K562 (cell line): ENCODE data around the gene STXBP4. TPM values are rescaled to one million over a fixed set of nuclear protein-coding genes. Genes with fewer than 3 reads are reported as not detected.

Source experiments
- BACH1 ChIP-seq: fragments of 200-800 bp; sonication (Bioruptor generic); IDR thresholded peaks from 2 replicates; pipeline ENCODE4 v1.6.1; 2016; ENCODE audit warnings: missing genetic modification characterization, missing compliant biosample characterization
- CTBP1 ChIP-seq: fragments of 450-650 bp; IDR thresholded peaks from 2 replicates; pipeline ENCODE4 v1.6.1; 2016; ENCODE audit warnings: borderline replicate concordance
- DACH1 ChIP-seq: fragments of 450-650 bp; IDR thresholded peaks from 2 replicates; pipeline ENCODE4 v1.6.1; 2018; ENCODE audit not compliant: partially characterized antibody
- DPF2 ChIP-seq: fragments of 450-650 bp; IDR thresholded peaks from 2 replicates; pipeline ENCODE4 v1.6.1; 2016
- FOXM1 ChIP-seq, 2 experiments: fragments of 450-650 bp in 1 of 2; sonication (generic) in 1 of 2; formaldehyde crosslinking in 1 of 2; IDR thresholded peaks; 2 replicates each; pipeline versions ENCODE4 v1.6.1 to v1.9.0; 2017 to 2022; ENCODE audit warnings: low read depth in 2 of 2, mild to moderate bottlenecking in 2 of 2, missing genetic modification reagents in 1 of 2, moderate library complexity in 1 of 2
- ILK ChIP-seq: fragments of 450-650 bp; IDR thresholded peaks from 2 replicates; pipeline ENCODE4 v1.6.1; 2016; ENCODE audit warnings: missing genetic modification characterization, low read depth, mild to moderate bottlenecking, missing compliant biosample characterization, moderate library complexity, borderline replicate concordance
- MAZ ChIP-seq, 2 experiments: fragments of 450-650 bp in 1 of 2; sonication (generic) in 1 of 2; formaldehyde crosslinking; IDR thresholded peaks in 1 of 2; conservative IDR thresholded peaks in 1 of 2; 2 replicates each; pipeline versions ENCODE4 v1.4.0 to v1.5.0; 2020; ENCODE audit warnings: mild to moderate bottlenecking in 1 of 2, missing genetic modification reagents in 1 of 2
- MTA2 ChIP-seq: fragments of 450-650 bp; IDR thresholded peaks from 2 replicates; pipeline ENCODE4 v1.6.1; 2016; ENCODE audit warnings: low read depth
- NCOA1 ChIP-seq: fragments of 450-650 bp; IDR thresholded peaks from 2 replicates; pipeline ENCODE4 v1.6.1; 2016; ENCODE audit warnings: low read depth
- NFE2 ChIP-seq: IDR thresholded peaks from 2 replicates; pipeline ENCODE4 v1.6.1; 2014; ENCODE audit warnings: antibody characterized with exemption, low read depth
- NRF1 ChIP-seq, 2 experiments: fragments of 450-650 bp; IDR thresholded peaks in 1 of 2; conservative IDR thresholded peaks in 1 of 2; 2 replicates each; pipeline ENCODE4 v1.6.1; 2014; ENCODE audit warnings: mild to moderate bottlenecking in 2 of 2
- SMARCA4 ChIP-seq: fragments of 450-650 bp; IDR thresholded peaks from 2 replicates; pipeline ENCODE4 v1.6.1; 2016
- ZNF316 ChIP-seq: fragments of 450-650 bp; IDR thresholded peaks from 2 replicates; pipeline ENCODE4 v1.6.1; 2016
- ZNF551 ChIP-seq: fragments of 250-450 bp; sonication (Bioruptor Pico); IDR thresholded peaks from 2 replicates; pipeline ENCODE4 v1.5.0; 2021; ENCODE audit warnings: mild to moderate bottlenecking, moderate library complexity
- ZNF586 ChIP-seq: fragments of 450-650 bp; formaldehyde crosslinking; conservative IDR thresholded peaks from 2 replicates; pipeline ENCODE4 v1.4.0; 2020; ENCODE audit warnings: mild to moderate bottlenecking, moderate library complexity
- polyA plus RNA-seq, 8 experiments: library from polyadenylated mRNA; depleted of rRNA in 4 of 8; stranded (reverse) in 5 of 8; unstranded in 3 of 8; fragments of >200 nt; fragmentation: Nextera tagmentation in 2 of 8; fragmentation: Illumina TruSeq in 1 of 8; extraction: Ambion mirVana in 2 of 8; extraction: Trizol in 1 of 8; gene quantifications; 2 replicates each; pipeline versions ENCODE4 v1.2.1 to v1.2.3, GENCODE V29; 2011 to 2014; ENCODE audit warnings: inconsistent platforms in 1 of 8, missing spikeins in 1 of 8
- total RNA-seq, 7 experiments: library from RNA; depleted of rRNA in 6 of 7; stranded (reverse); fragments of >200 nt in 6 of 7; fragmentation: Illumina TruSeq in 2 of 7; extraction: Trizol in 2 of 7; gene quantifications; 2 replicates each; pipeline versions ENCODE4 v1.2.1 to v1.2.3, GENCODE V29; 2011 to 2021; ENCODE audit warnings: low replicate concordance in 1 of 7
- TF ChIP-seq, protein P1 (sequence below): fragments of 250-450 bp; sonication (Bioruptor Pico); IDR thresholded peaks from 2 replicates; pipeline ENCODE4 v1.4.0; 2020; ENCODE audit warnings: borderline replicate concordance
- TF ChIP-seq, protein P2 (sequence below): fragments of 450-650 bp; IDR thresholded peaks from 2 replicates; pipeline ENCODE4 v1.6.1; 2014; ENCODE audit warnings: low read depth, mild to moderate bottlenecking, moderate library complexity, borderline replicate concordance
- TF ChIP-seq, protein P3 (sequence below): fragments of 250-450 bp; sonication (Bioruptor Pico); IDR thresholded peaks from 2 replicates; pipeline ENCODE4 v1.4.0; 2020; ENCODE audit warnings: mild to moderate bottlenecking, moderate library complexity

The STXBP4 gene
- total and polyA plus RNA-seq, 9 of the 15 experiments (the other 6 are each of a cell fraction or from before 2014, with no cell fraction given): 11.6 to 23.2 (median 18.5) TPM

DNA sequence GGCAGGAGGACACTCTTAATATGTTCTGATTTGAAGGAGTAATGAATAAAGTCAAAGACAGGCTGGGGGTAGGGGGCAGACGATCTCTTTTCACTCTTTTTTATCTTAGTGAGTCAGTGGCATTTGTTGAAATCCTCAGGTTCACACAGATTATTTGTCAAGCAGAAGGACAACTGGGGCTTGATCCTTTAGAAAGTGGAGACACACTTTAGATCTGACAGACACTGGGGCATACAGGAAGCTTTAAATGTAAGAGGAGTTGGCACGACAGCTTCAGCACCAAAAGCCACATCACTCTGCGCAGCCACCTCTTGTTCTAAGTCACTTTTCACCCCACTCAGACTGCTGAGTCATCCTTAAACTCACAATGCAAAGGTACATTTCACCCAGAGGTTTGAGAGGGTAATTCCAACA, 121.5 kb downstream of the STXBP4 start (continued):
- TF ChIP-seq CTBP1: peak; percentile 31; the same call in 1 of the 2 replicates
- TF ChIP-seq ILK: no peak
- TF ChIP-seq ZNF551 (CRISPR knock-in tag): no peak
- TF ChIP-seq BACH1: peak; percentile 95
- TF ChIP-seq ZNF316: peak; percentile 99
- TF ChIP-seq MAZ (CRISPR knock-in tag; conservative IDR thresholded peaks at IDR 0.05 in 1 of 2, IDR thresholded peaks at IDR 0.05 in 1 of 2): no peak
- TF ChIP-seq SMARCA4: peak; percentile 77
- TF ChIP-seq, protein P1, sequence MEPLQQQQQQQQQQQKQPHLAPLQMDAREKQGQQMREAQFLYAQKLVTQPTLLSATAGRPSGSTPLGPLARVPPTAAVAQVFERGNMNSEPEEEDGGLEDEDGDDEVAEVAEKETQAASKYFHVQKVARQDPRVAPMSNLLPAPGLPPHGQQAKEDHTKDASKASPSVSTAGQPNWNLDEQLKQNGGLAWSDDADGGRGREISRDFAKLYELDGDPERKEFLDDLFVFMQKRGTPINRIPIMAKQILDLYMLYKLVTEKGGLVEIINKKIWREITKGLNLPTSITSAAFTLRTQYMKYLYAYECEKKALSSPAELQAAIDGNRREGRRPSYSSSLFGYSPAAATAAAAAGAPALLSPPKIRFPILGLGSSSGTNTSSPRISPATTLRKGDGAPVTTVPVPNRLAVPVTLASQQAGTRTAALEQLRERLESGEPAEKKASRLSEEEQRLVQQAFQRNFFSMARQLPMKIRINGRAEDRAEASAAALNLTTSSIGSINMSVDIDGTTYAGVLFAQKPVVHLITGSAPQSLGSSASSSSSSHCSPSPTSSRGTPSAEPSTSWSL (CRISPR knock-in tag): no peak
- TF ChIP-seq DACH1: no peak
- TF ChIP-seq DPF2: peak; percentile 62
- TF ChIP-seq NCOA1: no peak
- TF ChIP-seq, protein P2, sequence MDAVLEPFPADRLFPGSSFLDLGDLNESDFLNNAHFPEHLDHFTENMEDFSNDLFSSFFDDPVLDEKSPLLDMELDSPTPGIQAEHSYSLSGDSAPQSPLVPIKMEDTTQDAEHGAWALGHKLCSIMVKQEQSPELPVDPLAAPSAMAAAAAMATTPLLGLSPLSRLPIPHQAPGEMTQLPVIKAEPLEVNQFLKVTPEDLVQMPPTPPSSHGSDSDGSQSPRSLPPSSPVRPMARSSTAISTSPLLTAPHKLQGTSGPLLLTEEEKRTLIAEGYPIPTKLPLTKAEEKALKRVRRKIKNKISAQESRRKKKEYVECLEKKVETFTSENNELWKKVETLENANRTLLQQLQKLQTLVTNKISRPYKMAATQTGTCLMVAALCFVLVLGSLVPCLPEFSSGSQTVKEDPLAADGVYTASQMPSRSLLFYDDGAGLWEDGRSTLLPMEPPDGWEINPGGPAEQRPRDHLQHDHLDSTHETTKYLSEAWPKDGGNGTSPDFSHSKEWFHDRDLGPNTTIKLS: no peak
- peak; percentile 69 to 77 for TF ChIP-seq NRF1 (conservative IDR thresholded peaks at IDR 0.05 in 1 of 2, IDR thresholded peaks at IDR 0.05 in 1 of 2)
- TF ChIP-seq ZNF586: no peak
- TF ChIP-seq FOXM1 (IDR thresholded peaks at IDR 0.05; ENCODE audit: low read depth): no peak
- no peak for TF ChIP-seq FOXM1 (CRISPR knock-in tag; IDR thresholded peaks at IDR 0.05; ENCODE audit: low read depth)
- TF ChIP-seq, protein P3, sequence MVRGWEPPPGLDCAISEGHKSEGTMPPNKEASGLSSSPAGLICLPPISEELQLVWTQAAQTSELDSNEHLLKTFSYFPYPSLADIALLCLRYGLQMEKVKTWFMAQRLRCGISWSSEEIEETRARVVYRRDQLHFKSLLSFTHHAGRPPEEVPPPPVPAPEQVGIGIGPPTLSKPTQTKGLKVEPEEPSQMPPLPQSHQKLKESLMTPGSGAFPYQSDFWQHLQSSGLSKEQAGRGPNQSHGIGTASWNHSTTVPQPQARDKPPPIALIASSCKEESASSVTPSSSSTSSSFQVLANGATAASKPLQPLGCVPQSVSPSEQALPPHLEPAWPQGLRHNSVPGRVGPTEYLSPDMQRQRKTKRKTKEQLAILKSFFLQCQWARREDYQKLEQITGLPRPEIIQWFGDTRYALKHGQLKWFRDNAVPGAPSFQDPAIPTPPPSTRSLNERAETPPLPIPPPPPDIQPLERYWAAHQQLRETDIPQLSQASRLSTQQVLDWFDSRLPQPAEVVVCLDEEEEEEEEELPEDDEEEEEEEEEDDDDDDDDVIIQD: no peak
- 0 out of 2 replicates have a peak, but pooled peaks have one; percentile 3 for TF ChIP-seq MTA2
- TF ChIP-seq NFE2: peak; percentile 98
